Measurements from ENCODE around the gene PSME1. TPM values are rescaled to one million over a fixed set of nuclear protein-coding genes. Genes with fewer than 3 reads are reported as not detected.
A peak's percentile ranks its signal among the peaks of the same experiment; 100 is the strongest.

PSME1 gene
- total RNA-seq, 5 donors from 2014 or later (not counting 1 experiment from before 2014, with no cell fraction given): 221 to 291 (median 259) TPM

DNA sequence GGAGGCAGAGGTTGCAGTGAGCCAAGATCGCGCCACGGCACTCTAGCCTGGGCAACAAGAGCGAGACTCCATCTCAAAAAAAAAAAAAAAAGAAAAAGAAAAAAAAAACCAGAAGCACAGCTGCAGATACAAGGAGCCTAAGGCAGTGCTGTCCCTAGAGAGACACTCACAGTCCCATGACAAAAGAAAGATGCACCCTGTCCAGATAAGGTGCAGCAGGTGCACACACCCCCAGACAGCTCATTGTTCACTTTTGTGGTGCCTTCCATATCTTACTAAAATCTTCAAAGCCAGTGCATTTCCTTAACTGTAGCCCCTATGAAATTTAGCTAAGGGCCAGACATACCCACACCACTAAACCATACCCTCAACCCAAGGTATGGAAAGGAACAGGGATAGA, 13.6 kb upstream of the PSME1 start:
- Histone ChIP-seq H3K36me3 (ENCODE audit: control insufficient read depth in 2 of 2, extremely low read depth in 1 of 2, insufficient read depth in 1 of 2, low read length in 1 of 2) (peaks cover 3 to 69% of the 10 kb centered on the region in 2 donors), H3K9me3 (no peaks in the 10 kb centered on the region), H3K27me3 (replicated peaks in 1 of 2; ENCODE audit: control insufficient read depth in 2 of 2, extremely low read depth in 1 of 2, insufficient read depth in 2 of 2, low read length in 1 of 2) (no peaks in the 10 kb centered on the region), H3K27ac (ENCODE audit: low read length) (no peak overlapping the region), H3K4me1 (ENCODE audit: control insufficient read depth in 1 of 2, extremely low read depth in 1 of 2, insufficient read depth in 2 of 2, low read length in 2 of 2) (peaks cover 0 to 2% of the 10 kb centered on the region in 2 experiments), H3K4me3 (ENCODE audit: control insufficient read depth in 1 of 2, extremely low read depth in 1 of 2, low read length in 1 of 2) (no peak overlapping the region)
- Mint-ChIP-seq H3K36me3 (peaks cover 54% of the 10 kb centered on the region), H3K9me3 (no peaks in the 10 kb centered on the region), H3K27ac (peak overlapping the region in 1 of 2 donors; percentile 9), H3K27me3 (no peaks in the 10 kb centered on the region), H3K4me1 (peaks cover 7 to 13% (median 7%) of the 10 kb centered on the region in 3 donors), H3K4me3 (no peak overlapping the region)
- peak in 1 of 4 experiments; percentile 8 for ATAC-seq (replicated peaks in 1 of 4)
- WGBS (ENCODE audit: insufficient coverage): 93% methylated on average over 4 of the region's 4 CpGs
- CTCF ChIA-PET: interaction anchor here in 1 of 2 donors (0.7 to 1.7 kb wide), 2 partner anchors 14 to 521 kb away, joined by 3 to 6 read pairs; no protein-coding TSS in a partner anchor
- POLR2A ChIA-PET: interaction anchor here (0.7 to 1.0 kb wide), 5 partner anchors 11 to 301 kb away, joined by 3 to 6 read pairs (median 4); partner anchors contain the start of gene PSME1 (in 1 of the 2)
- DNase-seq: no peak

DNA sequence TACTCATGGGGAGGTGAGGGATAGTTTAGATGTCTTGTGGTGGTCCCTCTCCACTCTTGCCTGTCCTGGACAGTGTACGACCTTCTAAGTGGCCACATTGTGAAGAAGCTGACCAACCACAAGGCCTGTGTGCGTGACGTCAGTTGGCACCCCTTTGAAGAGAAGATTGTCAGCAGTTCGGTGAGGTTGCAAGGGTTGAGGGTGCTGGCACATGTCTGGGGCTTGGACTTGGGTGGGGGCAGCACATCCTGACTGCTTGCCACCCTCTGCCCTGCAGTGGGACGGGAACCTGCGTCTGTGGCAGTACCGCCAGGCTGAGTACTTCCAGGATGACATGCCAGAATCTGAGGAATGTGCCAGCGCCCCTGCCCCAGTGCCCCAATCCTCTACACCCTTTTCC, 13.1 kb upstream of the PSME1 start:
- Mint-ChIP-seq H3K4me1 (peaks cover 3 to 9% (median 7%) of the 10 kb centered on the region in 3 donors), H3K4me3 (no peak overlapping the region), H3K36me3 (peaks cover 49% of the 10 kb centered on the region), H3K27ac (peak overlapping the region in 1 of 2 donors; percentile 22), H3K27me3 (no peaks in the 10 kb centered on the region), H3K9me3 (no peaks in the 10 kb centered on the region)
- Histone ChIP-seq H3K4me3 (ENCODE audit: control insufficient read depth in 1 of 2, extremely low read depth in 1 of 2, low read length in 1 of 2) (no peak overlapping the region), H3K36me3 (ENCODE audit: control insufficient read depth in 2 of 2, extremely low read depth in 1 of 2, insufficient read depth in 1 of 2, low read length in 1 of 2) (peaks cover 3 to 65% of the 10 kb centered on the region in 2 donors), H3K4me1 (ENCODE audit: control insufficient read depth in 1 of 2, extremely low read depth in 1 of 2, insufficient read depth in 2 of 2, low read length in 2 of 2) (no peaks in the 10 kb centered on the region), H3K27ac (ENCODE audit: low read length) (no peak overlapping the region), H3K27me3 (replicated peaks in 1 of 2; ENCODE audit: control insufficient read depth in 2 of 2, extremely low read depth in 1 of 2, insufficient read depth in 2 of 2, low read length in 1 of 2) (no peaks in the 10 kb centered on the region), H3K9me3 (no peaks in the 10 kb centered on the region)
- WGBS (ENCODE audit: insufficient coverage): 97% methylated on average over 5 of the region's 8 CpGs
- DNase-seq (no peak), ATAC-seq (replicated peaks in 1 of 4) (peak in 1 of 4 experiments; percentile 7)
- ChIA-PET CTCF (interaction anchor here in 1 of 2 donors (1.7 kb wide), 1 partner anchor 14 kb away, joined by 6 read pairs; no protein-coding TSS in a partner anchor), POLR2A (interaction anchor here (0.9 to 1.1 kb wide), 4 partner anchors 8 to 301 kb away, joined by 3 to 4 read pairs (median 3); partner anchors contain the start of genes DCAF11 (in 1 of the 2), NRL (in 1 of the 2) and PSME1 (in 1 of the 2))

DNA sequence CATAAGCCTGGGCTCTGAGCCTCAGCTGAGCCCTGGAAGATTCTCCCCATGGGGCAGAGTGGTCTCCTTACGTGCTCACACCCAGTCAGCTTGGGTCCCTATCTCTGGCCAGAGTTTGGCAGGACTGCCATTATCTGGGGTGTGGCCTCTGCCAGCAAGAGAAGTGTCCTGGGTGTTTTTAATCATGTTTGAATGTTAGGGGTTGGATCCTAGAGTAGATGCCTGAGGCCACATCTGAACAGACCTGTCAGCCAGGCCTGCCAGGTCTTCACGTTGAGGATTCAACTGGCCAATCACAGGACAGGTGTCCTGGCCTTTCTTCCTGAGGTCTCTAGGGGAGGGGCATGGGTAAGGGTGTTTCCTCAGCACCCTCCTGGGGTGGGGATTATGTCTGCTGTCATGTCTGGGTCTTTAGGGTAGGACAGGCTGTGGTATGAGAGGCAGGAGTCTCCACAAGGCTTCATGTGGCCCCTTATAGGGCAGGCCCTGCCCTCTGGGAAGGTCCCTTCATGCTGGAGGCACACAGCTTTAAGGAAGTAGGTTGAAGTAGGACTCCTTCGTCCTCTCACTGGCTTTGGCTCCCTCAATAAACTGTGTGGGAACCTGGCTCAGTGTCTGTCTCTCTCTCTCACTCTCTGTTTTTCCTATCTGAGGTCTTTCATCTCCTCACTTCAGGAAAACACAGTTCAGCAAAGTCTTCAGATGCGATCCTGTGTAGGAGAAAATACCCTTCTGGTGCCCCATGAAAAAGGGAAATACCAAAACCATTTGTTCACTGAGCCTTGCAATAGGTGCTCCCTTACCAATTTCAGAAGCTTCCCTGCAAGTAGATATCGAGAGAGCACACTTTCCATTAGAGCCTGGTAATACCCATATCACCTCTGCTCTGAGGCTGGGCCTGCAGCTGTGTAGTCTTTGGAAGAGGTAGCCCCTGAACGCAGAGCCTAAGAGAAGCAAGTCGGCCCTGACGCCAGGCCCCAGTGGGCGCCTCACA, 12.3 kb upstream of the PSME1 start:
- 90% methylated on average over 6 of the region's 9 CpGs for WGBS (ENCODE audit: insufficient coverage)
- ChIA-PET POLR2A (interaction anchor here in 1 of 2 donors (0.6 to 1.1 kb wide), 2 partner anchors 9 to 103 kb away, joined by 3 read pairs; partner anchors contain the start of genes DCAF11 and NRL), CTCF (no interaction called here)
- Histone ChIP-seq H3K4me3 (ENCODE audit: control insufficient read depth in 1 of 2, extremely low read depth in 1 of 2, low read length in 1 of 2) (no peak overlapping the region), H3K9me3 (no peaks in the 10 kb centered on the region), H3K27ac (ENCODE audit: low read length) (no peak overlapping the region), H3K27me3 (replicated peaks in 1 of 2; ENCODE audit: control insufficient read depth in 2 of 2, extremely low read depth in 1 of 2, insufficient read depth in 2 of 2, low read length in 1 of 2) (no peaks in the 10 kb centered on the region), H3K4me1 (ENCODE audit: control insufficient read depth in 1 of 2, extremely low read depth in 1 of 2, insufficient read depth in 2 of 2, low read length in 2 of 2) (no peaks in the 10 kb centered on the region), H3K36me3 (ENCODE audit: control insufficient read depth in 2 of 2, extremely low read depth in 1 of 2, insufficient read depth in 1 of 2, low read length in 1 of 2) (peaks cover 3 to 56% of the 10 kb centered on the region in 2 donors)
- H3K9me3 Mint-ChIP-seq: no peaks in the 10 kb centered on the region
- H3K27me3 Mint-ChIP-seq: no peaks in the 10 kb centered on the region
- peak overlapping the region in 1 of 2 donors; percentile 22 for H3K27ac Mint-ChIP-seq
- ATAC-seq (replicated peaks in 1 of 4) (peak in 2 of 4 experiments; percentile 16 to 22), DNase-seq (no peak)
- H3K36me3 Mint-ChIP-seq: peaks cover 41% of the 10 kb centered on the region
- peaks cover 0 to 3% (median 2%) of the 10 kb centered on the region in 3 donors for H3K4me1 Mint-ChIP-seq
- no peak overlapping the region for H3K4me3 Mint-ChIP-seq

DNA sequence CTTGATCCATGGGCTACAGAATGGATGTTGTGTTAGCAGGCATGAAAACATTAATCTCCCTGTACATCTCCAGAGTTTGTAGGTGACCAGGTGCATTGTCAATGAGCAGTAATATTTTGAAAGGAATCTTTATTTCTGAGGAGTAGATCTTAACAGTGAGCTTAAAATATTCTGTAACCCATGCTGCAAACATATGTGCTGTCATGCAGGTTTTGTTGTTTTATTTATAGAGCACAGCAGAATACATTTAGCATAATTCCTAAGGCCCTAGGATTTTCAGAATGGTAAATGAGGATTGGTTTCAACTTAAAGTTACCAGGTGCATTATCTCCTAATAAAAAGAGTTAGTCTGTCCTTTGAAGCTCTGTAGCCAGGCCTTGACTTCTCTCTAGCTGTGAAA, 9.1 kb upstream of the PSME1 start:
- Mint-ChIP-seq H3K4me3 (no peak overlapping the region), H3K4me1 (peaks cover 4 to 12% (median 7%) of the 10 kb centered on the region in 3 donors), H3K27me3 (no peaks in the 10 kb centered on the region), H3K27ac (no peak overlapping the region), H3K36me3 (peaks cover 19% of the 10 kb centered on the region), H3K9me3 (no peaks in the 10 kb centered on the region)
- ChIA-PET POLR2A (interaction anchor here (0.7 to 2.0 kb wide), 6 partner anchors 9 to 949 kb away, joined by 5 to 11 read pairs (median 6); partner anchors contain the start of genes DCAF11 (in 1 of the 2) and NRL (in 1 of the 2)), CTCF (interaction anchor here in 1 of 2 donors (0.6 kb wide), 1 partner anchor 537 kb away, joined by 12 read pairs; no protein-coding TSS in a partner anchor)
- no peak overlapping the region for H3K4me3 ChIP-seq (ENCODE audit: control insufficient read depth in 1 of 2, extremely low read depth in 1 of 2, low read length in 1 of 2)
- no peak for DNase-seq
- H3K27me3 ChIP-seq (replicated peaks in 1 of 2; ENCODE audit: control insufficient read depth in 2 of 2, extremely low read depth in 1 of 2, insufficient read depth in 2 of 2, low read length in 1 of 2): no peaks in the 10 kb centered on the region
- no peak overlapping the region for H3K27ac ChIP-seq (ENCODE audit: low read length)
- H3K9me3 ChIP-seq: no peaks in the 10 kb centered on the region
- peaks cover 3 to 25% of the 10 kb centered on the region in 2 donors for H3K36me3 ChIP-seq (ENCODE audit: control insufficient read depth in 2 of 2, extremely low read depth in 1 of 2, insufficient read depth in 1 of 2, low read length in 1 of 2)
- no peak for ATAC-seq (replicated peaks in 1 of 4)
- peaks cover 2 to 5% of the 10 kb centered on the region in 2 experiments for H3K4me1 ChIP-seq (ENCODE audit: control insufficient read depth in 1 of 2, extremely low read depth in 1 of 2, insufficient read depth in 2 of 2, low read length in 2 of 2)

DNA sequence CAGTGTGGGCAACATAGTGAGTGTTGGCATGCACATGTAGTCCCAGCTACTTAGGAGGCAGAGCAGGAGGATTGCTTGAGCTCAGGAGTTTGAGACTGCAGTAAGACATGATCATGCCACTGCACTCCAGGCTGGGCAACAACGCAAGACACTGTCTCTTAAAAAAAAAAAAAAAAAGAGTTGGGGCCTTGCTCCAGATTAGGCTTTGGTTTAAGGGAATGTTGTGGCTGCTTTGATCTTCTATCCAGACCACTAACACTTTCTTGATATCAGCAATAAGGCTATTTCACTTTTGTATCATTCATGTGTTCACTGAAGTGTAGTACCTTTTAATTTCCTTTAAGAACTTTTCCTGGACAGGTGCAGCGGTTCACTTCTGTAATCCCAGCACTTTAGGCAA, 8.3 kb upstream of the PSME1 start:
- no peaks in the 10 kb centered on the region for H3K27me3 Mint-ChIP-seq
- Histone ChIP-seq H3K4me3 (ENCODE audit: control insufficient read depth in 1 of 2, extremely low read depth in 1 of 2, low read length in 1 of 2) (no peak overlapping the region), H3K27ac (ENCODE audit: low read length) (no peak overlapping the region), H3K36me3 (ENCODE audit: control insufficient read depth in 2 of 2, extremely low read depth in 1 of 2, insufficient read depth in 1 of 2, low read length in 1 of 2) (peaks cover 3 to 18% of the 10 kb centered on the region in 2 donors), H3K4me1 (ENCODE audit: control insufficient read depth in 1 of 2, extremely low read depth in 1 of 2, insufficient read depth in 2 of 2, low read length in 2 of 2) (peaks cover 3 to 12% of the 10 kb centered on the region in 2 experiments), H3K27me3 (replicated peaks in 1 of 2; ENCODE audit: control insufficient read depth in 2 of 2, extremely low read depth in 1 of 2, insufficient read depth in 2 of 2, low read length in 1 of 2) (no peaks in the 10 kb centered on the region), H3K9me3 (no peaks in the 10 kb centered on the region)
- no peak overlapping the region for H3K4me3 Mint-ChIP-seq
- no peak for ATAC-seq (replicated peaks in 1 of 4)
- no peak for DNase-seq
- H3K27ac Mint-ChIP-seq: no peak overlapping the region
- POLR2A ChIA-PET: interaction anchor here (0.7 to 0.8 kb wide), 3 partner anchors 10 to 19 kb away, joined by 5 to 7 read pairs (median 6); no protein-coding TSS in a partner anchor
- peaks cover 16% of the 10 kb centered on the region for H3K36me3 Mint-ChIP-seq
- WGBS (ENCODE audit: insufficient coverage): 89% methylated on average over 1 of the region's 2 CpGs
- CTCF ChIA-PET: interaction anchor here in 1 of 2 donors (0.6 kb wide), 1 partner anchor 537 kb away, joined by 12 read pairs; no protein-coding TSS in a partner anchor
- no peaks in the 10 kb centered on the region for H3K9me3 Mint-ChIP-seq
- H3K4me1 Mint-ChIP-seq: peaks cover 11 to 19% (median 15%) of the 10 kb centered on the region in 3 donors
